Right atrium auricular region (tissue), 2 donors: ENCODE results near the gene FAM193B. TPM values are rescaled to one million over a fixed set of nuclear protein-coding genes. Genes with fewer than 3 reads are reported as not detected.

Experiments
- DNase-seq: peaks from one replicate; pipeline ENCODE4 v3.0.0-alpha.2; 2019; ENCODE audit warnings: low spot score
- H3K27ac ChIP-seq, 2 donors: fragments of 200-600 bp; sonication (generic); 1 replicate in 1 of 2; 2 replicates in 1 of 2; pipeline ENCODE4 v1.5.1; 2016 to 2019
- H3K27me3 ChIP-seq, 2 donors: fragments of 200-600 bp; sonication (generic); one replicate each; pipeline versions ENCODE4 v1.5.1 to v1.6.0; 2017 to 2019
- H3K36me3 ChIP-seq: fragments of 200-600 bp; sonication (generic); one replicate; pipeline ENCODE4 v1.5.1; 2016
- H3K4me1 ChIP-seq, 2 donors: fragments of 200-600 bp; sonication (generic); one replicate each; pipeline versions ENCODE4 v1.5.1 to v1.6.0; 2017 to 2019
- H3K4me3 ChIP-seq, 2 donors: fragments of 200-600 bp; sonication (generic); 1 replicate in 1 of 2; 2 replicates in 1 of 2; pipeline ENCODE4 v1.5.1; 2017 to 2019; ENCODE audit warnings: mild to moderate bottlenecking in 1 of 2, moderate library complexity in 1 of 2
- H3K9me3 ChIP-seq, 2 donors: fragments of 200-600 bp; sonication (generic); one replicate each; pipeline ENCODE4 v1.5.1; 2019
- total RNA-seq, 2 donors: library from RNA; depleted of rRNA; stranded (reverse); fragments of >200 nt; gene quantifications; one replicate each; pipeline ENCODE4 v1.1.0, GENCODE V29; 2016
- TF ChIP-seq, protein P1 (sequence below), 2 donors: fragments of 200-600 bp; sonication (generic); IDR thresholded peaks; one replicate each; pipeline ENCODE4 v1.5.1; 2019; ENCODE audit warnings: antibody characterized with exemption in 2 of 2

The FAM193B gene
- total RNA-seq, 2 donors from 2014 or later: 9.8 to 20.7 TPM

GRCh38 chr5:177552839-177553455 is 1.4 kb downstream of the FAM193B start:
- peak overlapping the region; percentile 96 for H3K4me3 ChIP-seq
- no peaks in the 10 kb centered on the region for H3K36me3 ChIP-seq
- H3K9me3 ChIP-seq: no peaks in the 10 kb centered on the region
- TF ChIP-seq, protein P1, sequence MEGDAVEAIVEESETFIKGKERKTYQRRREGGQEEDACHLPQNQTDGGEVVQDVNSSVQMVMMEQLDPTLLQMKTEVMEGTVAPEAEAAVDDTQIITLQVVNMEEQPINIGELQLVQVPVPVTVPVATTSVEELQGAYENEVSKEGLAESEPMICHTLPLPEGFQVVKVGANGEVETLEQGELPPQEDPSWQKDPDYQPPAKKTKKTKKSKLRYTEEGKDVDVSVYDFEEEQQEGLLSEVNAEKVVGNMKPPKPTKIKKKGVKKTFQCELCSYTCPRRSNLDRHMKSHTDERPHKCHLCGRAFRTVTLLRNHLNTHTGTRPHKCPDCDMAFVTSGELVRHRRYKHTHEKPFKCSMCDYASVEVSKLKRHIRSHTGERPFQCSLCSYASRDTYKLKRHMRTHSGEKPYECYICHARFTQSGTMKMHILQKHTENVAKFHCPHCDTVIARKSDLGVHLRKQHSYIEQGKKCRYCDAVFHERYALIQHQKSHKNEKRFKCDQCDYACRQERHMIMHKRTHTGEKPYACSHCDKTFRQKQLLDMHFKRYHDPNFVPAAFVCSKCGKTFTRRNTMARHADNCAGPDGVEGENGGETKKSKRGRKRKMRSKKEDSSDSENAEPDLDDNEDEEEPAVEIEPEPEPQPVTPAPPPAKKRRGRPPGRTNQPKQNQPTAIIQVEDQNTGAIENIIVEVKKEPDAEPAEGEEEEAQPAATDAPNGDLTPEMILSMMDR (IDR thresholded peaks at IDR 0.05): no peak
- H3K27me3 ChIP-seq: no peaks in the 10 kb centered on the region
- no peak for DNase-seq
- peaks cover 0 to 37% of the 10 kb centered on the region in 2 donors for H3K4me1 ChIP-seq
- H3K27ac ChIP-seq: peak overlapping the region in 1 of 2 donors; percentile 88

DNA sequence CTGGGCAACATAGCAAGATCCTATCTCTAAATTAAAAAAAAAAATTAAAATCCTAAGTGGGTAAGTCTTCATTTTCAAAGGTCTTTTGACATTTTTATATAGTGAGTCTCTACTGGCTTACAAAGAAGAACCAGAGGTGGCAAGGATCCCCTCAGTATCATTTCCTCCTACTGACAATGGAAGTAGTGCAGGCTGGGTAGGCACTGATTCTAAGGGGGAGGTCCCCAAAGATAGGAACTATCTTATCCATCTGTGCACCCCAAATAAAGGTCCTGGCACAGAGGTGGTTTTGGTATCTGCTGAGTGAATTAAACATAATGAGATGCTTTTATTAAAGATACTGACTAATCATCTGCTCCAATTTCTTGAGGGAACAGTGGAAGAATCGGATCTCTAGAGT is 4.2 kb downstream of the FAM193B start:
- H3K4me3 ChIP-seq: no peak overlapping the region
- peaks cover 0 to 60% of the 10 kb centered on the region in 2 donors for H3K4me1 ChIP-seq
- no peaks in the 10 kb centered on the region for H3K27me3 ChIP-seq
- TF ChIP-seq, protein P1 (IDR thresholded peaks at IDR 0.05): no peak
- no peaks in the 10 kb centered on the region for H3K36me3 ChIP-seq
- H3K9me3 ChIP-seq: no peaks in the 10 kb centered on the region
- no peak for DNase-seq
- no peak overlapping the region for H3K27ac ChIP-seq

- Histone ChIP-seq H3K36me3 (no peaks in the 10 kb centered on the region), H3K4me1 (peaks cover 0 to 64% of the 10 kb centered on the region in 2 donors), H3K27ac (no peak overlapping the region), H3K27me3 (no peaks in the 10 kb centered on the region), H3K4me3 (no peak overlapping the region), H3K9me3 (no peaks in the 10 kb centered on the region)
- TF ChIP-seq, protein P1 (IDR thresholded peaks at IDR 0.05): no peak
- DNase-seq: no peak
Observed at GRCh38 chr5:177548495-177548894, 5.9 kb downstream of the FAM193B start.

DNA sequence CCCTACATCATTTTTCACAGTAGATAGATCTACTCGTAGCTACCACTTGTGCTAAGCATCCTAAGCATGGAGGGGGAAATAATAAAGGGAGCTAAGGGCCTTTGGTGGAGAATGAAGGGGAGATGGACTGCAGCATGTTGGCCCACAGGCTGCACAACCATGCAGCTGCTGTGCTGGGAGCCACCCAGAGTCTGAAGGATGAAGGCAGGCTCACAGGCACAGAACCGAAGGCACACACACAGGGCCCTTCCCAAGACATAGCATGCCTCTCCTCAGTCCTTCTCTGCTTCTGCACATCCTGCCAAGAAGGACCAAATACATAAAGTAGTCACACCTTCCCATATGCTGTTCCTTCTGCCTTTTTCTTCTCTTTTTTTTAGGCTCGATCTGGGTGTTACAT is 6.6 kb downstream of the FAM193B start:
- no peaks in the 10 kb centered on the region for H3K36me3 ChIP-seq
- peaks cover 0 to 64% of the 10 kb centered on the region in 2 donors for H3K4me1 ChIP-seq
- no peaks in the 10 kb centered on the region for H3K27me3 ChIP-seq
- H3K9me3 ChIP-seq: no peaks in the 10 kb centered on the region
- H3K27ac ChIP-seq: no peak overlapping the region
- H3K4me3 ChIP-seq: no peak overlapping the region
- no peak for DNase-seq
- TF ChIP-seq, protein P1 (IDR thresholded peaks at IDR 0.05): no peak

GRCh38 chr5:177546258-177546741 is 8.1 kb downstream of the FAM193B start:
- H3K9me3 ChIP-seq: no peaks in the 10 kb centered on the region
- H3K4me3 ChIP-seq: no peak overlapping the region
- peak overlapping the region; percentile 64 to 86 for H3K27ac ChIP-seq
- TF ChIP-seq, protein P1 (IDR thresholded peaks at IDR 0.05): no peak
- DNase-seq: peak; percentile 76
- H3K27me3 ChIP-seq: no peaks in the 10 kb centered on the region
- H3K4me1 ChIP-seq: peaks cover 0 to 62% of the 10 kb centered on the region in 2 donors
- H3K36me3 ChIP-seq: no peaks in the 10 kb centered on the region
